K562 (cell line): ENCODE data around the gene ALOX12B. TPM values are rescaled to one million over a fixed set of nuclear protein-coding genes. Genes with fewer than 3 reads are reported as not detected.

Experiments used
- ATAC-seq: fragments of 200-7000 bp; cut with Tn5 transposase; 3 replicates; pipeline ENCODE4 v1.9.1; 2020; ENCODE audit warnings: moderate library complexity
- BruUV-seq: library from RNA; stranded (reverse); fragments of 400-500 nt; replicated peaks from 2 replicates; lab custom pipeline; 2021; lab: Mats Ljungman, UMichigan
- CTCF ChIA-PET: fragments of 300-600 bp; formaldehyde crosslinking; extraction: SDS; loops from one replicate; lab custom pipeline; 2021; ENCODE audit warnings: low intra/inter-chr PET ratio; lab: Yijun Ruan, JAX
- POLR2A ChIA-PET: fragments of 300-600, 350-650 bp; sonication (Branson Sonifier 250); formaldehyde crosslinking; extraction: SDS; loops from one replicate; lab custom pipeline; 2021; ENCODE audit warnings: antibody characterized with exemption, inconsistent platforms; lab: Yijun Ruan, JAX
- DNase-seq, 4 experiments: peaks; one replicate each; pipeline versions ENCODE4 v3.0.0 to v3.0.0-alpha.2; 2011 to 2018; ENCODE audit warnings: low spot score in 3 of 4, mixed read lengths in 3 of 4; ENCODE audit errors: extremely low read depth in 1 of 4
- FAIRE-seq: peaks from 2 replicates; lab custom pipeline; 2011; peaks lifted over from hg19 to GRCh38; lab: Jason Lieb, UNC
- H2AFZ ChIP-seq: 2 replicates; pipeline ENCODE4 v1.6.0; 2011; ENCODE audit warnings: low read depth, low read length, control low read depth, inconsistent platforms
- H3K27ac ChIP-seq: fragments of 200-600 bp; 3 replicates; pipeline ENCODE4 v1.8.0; 2011; ENCODE audit warnings: low read depth, mild to moderate bottlenecking, control low read depth, inconsistent platforms, low read length, moderate library complexity, mixed read lengths; ENCODE audit errors: extremely low read depth
- H3K27me3 ChIP-seq, 2 experiments: fragments of 300-600 bp in 1 of 2; 2 replicates in 1 of 2; 3 replicates in 1 of 2; pipeline versions ENCODE4 v1.6.0 to v1.8.0; 2011; ENCODE audit warnings: inconsistent platforms in 2 of 2, low read length in 2 of 2, mild to moderate bottlenecking in 1 of 2, mixed read lengths in 1 of 2, moderate library complexity in 1 of 2; ENCODE audit not compliant: control insufficient read depth in 2 of 2, insufficient read depth in 2 of 2
- H3K36me3 ChIP-seq: fragments of 300-600 bp; 3 replicates; pipeline ENCODE4 v1.8.0; 2011; ENCODE audit warnings: mild to moderate bottlenecking, low read length, inconsistent platforms; ENCODE audit not compliant: control insufficient read depth, insufficient read depth
- H3K4me1 ChIP-seq, 2 experiments: fragments of 200-600 bp in 1 of 2; replicated peaks in 1 of 2; 2 replicates in 1 of 2; 3 replicates in 1 of 2; pipeline versions ENCODE4 v1.5.1 to v1.8.0; 2011; ENCODE audit warnings: inconsistent platforms in 2 of 2, low read length in 2 of 2, mild to moderate bottlenecking in 1 of 2, mixed read lengths in 1 of 2, moderate library complexity in 1 of 2; ENCODE audit not compliant: control insufficient read depth in 2 of 2, insufficient read depth in 2 of 2
- H3K4me2 ChIP-seq: 2 replicates; pipeline ENCODE4 v1.6.1; 2011; ENCODE audit warnings: low read length, control low read depth, inconsistent platforms, mixed read lengths; ENCODE audit not compliant: insufficient read depth
- H3K4me3 ChIP-seq: fragments of 200-600 bp; sonication (generic), shearing (Covaris generic); 2 replicates; pipeline ENCODE4 v1.5.1; 2016; ENCODE audit warnings: control low read depth, inconsistent platforms
- H3K79me2 ChIP-seq: fragments of 200-600 bp; 3 replicates; pipeline ENCODE4 v1.8.0; 2011; ENCODE audit warnings: low read length, inconsistent platforms; ENCODE audit not compliant: control insufficient read depth, insufficient read depth
- H3K9ac ChIP-seq, 2 experiments: 2 replicates each; pipeline versions ENCODE4 v1.6.0 to v1.6.1; 2011; ENCODE audit warnings: low read depth in 2 of 2, low read length in 2 of 2, control low read depth in 1 of 2, inconsistent platforms in 1 of 2, mild to moderate bottlenecking in 1 of 2, mixed read lengths in 1 of 2; ENCODE audit not compliant: insufficient read depth in 1 of 2
- H3K9me1 ChIP-seq: one replicate; pipeline ENCODE4 v1.6.0; 2011; ENCODE audit warnings: inconsistent platforms, mild to moderate bottlenecking, low read length, moderate library complexity; ENCODE audit not compliant: control insufficient read depth, insufficient read depth
- H3K9me3 ChIP-seq: replicated peaks from 2 replicates; pipeline ENCODE4 v1.5.1; 2011; ENCODE audit warnings: low read depth, low read length, inconsistent platforms; ENCODE audit not compliant: control insufficient read depth, insufficient read depth
- H4K20me1 ChIP-seq: replicated peaks from 2 replicates; pipeline ENCODE4 v1.6.1; 2011; ENCODE audit warnings: low read length, inconsistent platforms, mixed read lengths; ENCODE audit not compliant: control insufficient read depth, insufficient read depth
- CREM ChIP-seq: IDR thresholded peaks from 2 replicates; pipeline ENCODE4 v1.6.1; 2014; ENCODE audit warnings: antibody characterized with exemption, low read depth
- ETV1 ChIP-seq: fragments of 450-650 bp; conservative IDR thresholded peaks from 2 replicates; pipeline ENCODE4 v1.6.1; 2016; ENCODE audit warnings: missing genetic modification characterization, control low read depth, low read depth, missing compliant biosample characterization
- WGBS: fragments of 100-300 bp; shearing (Covaris generic); methylation state at CpG from one replicate; pipeline ENCODE4 v1.1.6; 2016; ENCODE audit warnings: low coverage, mixed read lengths; ENCODE audit not compliant: insufficient coverage; ENCODE audit errors: missing lambda C conversion rate; 5-methylcytosine and 5-hydroxymethylcytosine counted together
- in situ Hi-C: fragments of 300-500 bp; cut with MboI; formaldehyde crosslinking; loops from 4 replicates; pipeline ENCODE4 v1.15.0; 2018; ENCODE audit warnings: inconsistent platforms, mixed read lengths
- intact Hi-C: fragments of 100-400 bp; cut with micrococcal nuclease; formaldehyde crosslinking; loops from 2 replicates; pipeline ENCODE4 v1.14.2; 2022
- polyA plus RNA-seq, 8 experiments: library from polyadenylated mRNA; depleted of rRNA in 4 of 8; stranded (reverse) in 5 of 8; unstranded in 3 of 8; fragments of >200 nt; fragmentation: Nextera tagmentation in 2 of 8; fragmentation: Illumina TruSeq in 1 of 8; extraction: Ambion mirVana in 2 of 8; extraction: Trizol in 1 of 8; gene quantifications; 2 replicates each; pipeline versions ENCODE4 v1.2.1 to v1.2.3, GENCODE V29; 2011 to 2014; ENCODE audit warnings: inconsistent platforms in 1 of 8, missing spikeins in 1 of 8
- total RNA-seq, 7 experiments: library from RNA; depleted of rRNA in 6 of 7; stranded (reverse); fragments of >200 nt in 6 of 7; fragmentation: Illumina TruSeq in 2 of 7; extraction: Trizol in 2 of 7; gene quantifications; 2 replicates each; pipeline versions ENCODE4 v1.2.1 to v1.2.3, GENCODE V29; 2011 to 2021; ENCODE audit warnings: low replicate concordance in 1 of 7
- TF ChIP-seq, protein P1 (sequence below): sonication (generic); formaldehyde crosslinking; IDR thresholded peaks from 2 replicates; pipeline ENCODE4 v1.8.1; 2023; ENCODE audit warnings: mild to moderate bottlenecking, missing genetic modification reagents, moderate library complexity

Gene ALOX12B
- total and polyA plus RNA-seq, 9 of the 15 experiments (the other 6 are each of a cell fraction or from before 2014, with no cell fraction given), result not detected

- TF ChIP-seq, protein P1, sequence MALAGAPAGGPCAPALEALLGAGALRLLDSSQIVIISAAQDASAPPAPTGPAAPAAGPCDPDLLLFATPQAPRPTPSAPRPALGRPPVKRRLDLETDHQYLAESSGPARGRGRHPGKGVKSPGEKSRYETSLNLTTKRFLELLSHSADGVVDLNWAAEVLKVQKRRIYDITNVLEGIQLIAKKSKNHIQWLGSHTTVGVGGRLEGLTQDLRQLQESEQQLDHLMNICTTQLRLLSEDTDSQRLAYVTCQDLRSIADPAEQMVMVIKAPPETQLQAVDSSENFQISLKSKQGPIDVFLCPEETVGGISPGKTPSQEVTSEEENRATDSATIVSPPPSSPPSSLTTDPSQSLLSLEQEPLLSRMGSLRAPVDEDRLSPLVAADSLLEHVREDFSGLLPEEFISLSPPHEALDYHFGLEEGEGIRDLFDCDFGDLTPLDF (CRISPR knock-in tag), result no peak
Measured at GRCh38 chr17:8047769-8048110, 39.8 kb downstream of the ALOX12B start (continued).

GRCh38 chr17:8046929-8047768 lies 40.4 kb downstream of the ALOX12B start:
- Histone ChIP-seq H3K79me2 (no peaks in the 10 kb centered on the region), H3K27ac (no peak overlapping the region), H3K4me1 (no peaks in the 10 kb centered on the region), H3K9me1 (no peaks in the 10 kb centered on the region), H3K9me3 (no peaks in the 10 kb centered on the region), H3K36me3 (no peaks in the 10 kb centered on the region), H3K4me3 (no peak overlapping the region), H3K27me3 (peaks cover 30 to 53% of the 10 kb centered on the region in 2 experiments), H4K20me1 (no peaks in the 10 kb centered on the region; the same call in 1 of the 2 replicates), H3K9ac (no peak overlapping the region), H2AFZ (no peak overlapping the region), H3K4me2 (no peak overlapping the region)
- TF ChIP-seq ETV1 (no peak), CREM (no peak)
- ChIA-PET POLR2A (no interaction called here), CTCF (no interaction called here)
- in situ Hi-C loops, result no loop called here
- 0% methylated on average over 18 of the region's 24 CpGs for WGBS
- FAIRE-seq (no peak), DNase-seq (no peak), ATAC-seq (no peak)
- intact Hi-C loops, result loop anchor here (10.0 kb wide), 1 partner anchor 222 kb away; no protein-coding TSS in a partner anchor
- no TSS peak for BruUV-seq
